ENCODE results near the gene PPIL1.

DNA sequence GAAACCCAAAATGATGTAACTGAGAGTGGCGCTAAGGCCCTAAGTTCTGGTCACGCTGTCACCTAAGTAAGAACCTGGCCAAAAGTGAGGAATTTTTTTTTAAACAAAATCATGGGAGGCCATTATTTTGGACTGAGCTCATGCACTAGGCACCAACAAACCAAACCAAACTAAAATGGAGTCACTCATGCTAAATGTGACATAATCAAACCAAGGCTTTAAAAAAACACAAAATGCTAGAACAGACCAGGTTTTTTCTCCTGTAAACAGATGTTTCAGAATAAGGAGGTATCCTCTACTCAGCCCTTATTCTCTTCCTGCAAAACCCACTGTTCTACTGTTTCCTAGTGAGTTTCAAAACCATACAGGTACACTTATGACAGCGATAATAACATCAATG lies 10.0 kb upstream of the PPIL1 start:
- TF ChIP-seq, protein P1, sequence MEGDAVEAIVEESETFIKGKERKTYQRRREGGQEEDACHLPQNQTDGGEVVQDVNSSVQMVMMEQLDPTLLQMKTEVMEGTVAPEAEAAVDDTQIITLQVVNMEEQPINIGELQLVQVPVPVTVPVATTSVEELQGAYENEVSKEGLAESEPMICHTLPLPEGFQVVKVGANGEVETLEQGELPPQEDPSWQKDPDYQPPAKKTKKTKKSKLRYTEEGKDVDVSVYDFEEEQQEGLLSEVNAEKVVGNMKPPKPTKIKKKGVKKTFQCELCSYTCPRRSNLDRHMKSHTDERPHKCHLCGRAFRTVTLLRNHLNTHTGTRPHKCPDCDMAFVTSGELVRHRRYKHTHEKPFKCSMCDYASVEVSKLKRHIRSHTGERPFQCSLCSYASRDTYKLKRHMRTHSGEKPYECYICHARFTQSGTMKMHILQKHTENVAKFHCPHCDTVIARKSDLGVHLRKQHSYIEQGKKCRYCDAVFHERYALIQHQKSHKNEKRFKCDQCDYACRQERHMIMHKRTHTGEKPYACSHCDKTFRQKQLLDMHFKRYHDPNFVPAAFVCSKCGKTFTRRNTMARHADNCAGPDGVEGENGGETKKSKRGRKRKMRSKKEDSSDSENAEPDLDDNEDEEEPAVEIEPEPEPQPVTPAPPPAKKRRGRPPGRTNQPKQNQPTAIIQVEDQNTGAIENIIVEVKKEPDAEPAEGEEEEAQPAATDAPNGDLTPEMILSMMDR (IDR thresholded peaks at IDR 0.05) = no peak
- no peak for TF ChIP-seq ZNF416 (CRISPR knock-in tag; IDR thresholded peaks at IDR 0.05)
